Breast epithelium (tissue), 3 donors: ENCODE results near the gene GOLGA6L10.
"Not testable (repeated sequence)": the region's sequence is repeated elsewhere in the genome, so short reads cannot be mapped to it uniquely, and the experiment has no call there.

Experiments
- CTCF ChIP-seq, 3 donors: fragments of 450-650 bp; IDR thresholded peaks; one replicate each; pipeline ENCODE4 v1.5.1; 2016 to 2017; ENCODE audit warnings: antibody characterized with exemption in 3 of 3, mild to moderate bottlenecking in 3 of 3, moderate library complexity in 3 of 3
- POLR2A ChIP-seq: fragments of 450-650 bp; IDR thresholded peaks from one replicate; pipeline ENCODE4 v1.6.1; 2016; ENCODE audit warnings: antibody characterized with exemption, mild to moderate bottlenecking, moderate library complexity

GRCh38 chr15:82373661-82374060 is 24.4 kb upstream of the GOLGA6L10 start:
- TF ChIP-seq POLR2A; CTCF (IDR thresholded peaks at IDR 0.05): not testable (repeated sequence)
